ENCODE results near the gene ADCYAP1R1. TPM values are rescaled to one million over a fixed set of nuclear protein-coding genes. Genes with fewer than 3 reads are reported as not detected.

Gene ADCYAP1R1
- total RNA-seq, 1 experiment from 2014 or later = 8.9 TPM

DNA sequence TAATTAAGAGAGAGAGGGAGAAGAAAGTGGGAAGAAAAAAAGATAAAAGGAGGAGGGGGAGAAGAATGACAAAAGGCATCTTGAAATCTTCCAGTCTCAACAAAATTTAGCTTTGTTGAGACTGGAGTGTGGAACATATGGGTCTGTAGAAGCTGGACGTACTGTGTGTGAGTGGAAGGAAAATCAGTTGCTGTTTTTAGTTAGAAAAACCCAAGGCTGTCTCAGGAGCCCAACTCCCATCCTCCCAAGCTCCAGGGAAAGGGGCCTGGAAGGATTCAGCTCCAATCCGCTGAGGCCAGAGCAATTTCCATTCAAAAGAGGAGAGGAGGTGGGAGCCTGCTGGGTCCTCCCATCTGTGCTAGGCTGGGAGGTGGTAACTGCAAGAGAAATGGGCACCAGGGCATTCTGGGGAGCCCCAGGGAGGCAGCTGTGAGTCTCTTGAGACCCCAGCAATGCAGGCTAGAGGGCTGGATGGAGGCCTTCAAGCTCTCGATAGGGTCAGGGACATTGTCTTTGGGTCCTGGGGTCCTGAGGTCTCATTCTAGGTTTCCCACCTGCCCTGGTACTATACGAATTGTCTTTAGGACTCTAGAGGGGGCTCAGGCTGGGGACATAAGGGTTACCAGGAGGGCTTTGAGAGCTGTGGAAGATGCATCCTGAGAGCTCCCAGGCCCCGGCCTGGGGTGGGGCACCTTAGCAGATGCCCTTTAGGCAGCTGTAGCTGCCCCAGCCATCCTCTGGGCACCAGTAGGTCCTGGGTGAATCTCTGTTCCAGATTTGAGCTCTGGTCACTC, 21.4 kb downstream of the ADCYAP1R1 start:
- H3T11ph ChIP-seq (ENCODE audit: low read length) = no peak overlapping the region
- no peak overlapping the region for H3K4me3 Mint-ChIP-seq
- no peak overlapping the region for H2AK5ac ChIP-seq (ENCODE audit: insufficient read length, low read length)
- no peaks in the 10 kb centered on the region; the same call in 1 of the 2 replicates for H3K27me3 Mint-ChIP-seq (ENCODE audit: low read depth)
- no peak overlapping the region for H4K91ac ChIP-seq (ENCODE audit: insufficient read length, low read depth, low read length)
- peaks cover 0 to 3% of the 10 kb centered on the region in 2 experiments; a peak in 2 of 5 replicates for H3K9me3 Mint-ChIP-seq
- no peak overlapping the region for H3K4ac ChIP-seq (ENCODE audit: low read depth, low read length)
- H3K23ac ChIP-seq (ENCODE audit: insufficient read length, low read depth, low read length) = no peak overlapping the region
- H3K79me1 ChIP-seq (ENCODE audit: insufficient read depth, low read depth, low read length, poor library complexity, severe bottlenecking) = no peaks in the 10 kb centered on the region
- no peak overlapping the region for H2BK5ac ChIP-seq (ENCODE audit: insufficient read length, low read length)
- H3K4me1 ChIP-seq (ENCODE audit: insufficient read depth, low read length) = no peaks in the 10 kb centered on the region
- no peak overlapping the region for H2BK20ac ChIP-seq (ENCODE audit: low read depth, low read length, poor library complexity, severe bottlenecking)
- no peak overlapping the region for H4K5ac ChIP-seq (ENCODE audit: insufficient read length, low read depth, low read length)
- no peak overlapping the region; the same call in 1 of the 2 replicates for H3K14ac ChIP-seq (ENCODE audit: insufficient read depth, low read length)
- H3K9ac ChIP-seq (ENCODE audit: extremely low read depth, insufficient read length, low read length) = no peak overlapping the region
- no peak overlapping the region for H2AFZ ChIP-seq (ENCODE audit: low read length)
- H2BK120ac ChIP-seq (ENCODE audit: low read depth, low read length, poor library complexity, severe bottlenecking) = no peak overlapping the region
- no peak overlapping the region for H2BK15ac ChIP-seq (ENCODE audit: low read depth, low read length)
- H3K27ac ChIP-seq (ENCODE audit: insufficient read length, low read depth, low read length) = no peak overlapping the region
- H3K27me3 ChIP-seq (ENCODE audit: insufficient read depth, low read length) = no peaks in the 10 kb centered on the region
- WGBS (ENCODE audit: extremely low coverage, insufficient read length, low lambda C conversion rate) = no CpG with 5 or more reads among the region's 5 CpGs
- no peak overlapping the region for H3K27ac Mint-ChIP-seq
- no peaks in the 10 kb centered on the region for H4K20me1 ChIP-seq (ENCODE audit: control insufficient read depth, insufficient read depth, insufficient read length)
- no peaks in the 10 kb centered on the region for H3K23me2 ChIP-seq (ENCODE audit: insufficient read length, low read depth, low read length, poor library complexity, severe bottlenecking)
- H3K9me3 ChIP-seq (ENCODE audit: control insufficient read depth, low read depth, low read length) = no peaks in the 10 kb centered on the region
- no peaks in the 10 kb centered on the region for H3K79me2 ChIP-seq (ENCODE audit: insufficient read depth, low read length)
- no peak for TF ChIP-seq CTCF (conservative IDR thresholded peaks at IDR 0.05)
- no peak for DNase-seq
- H2BK12ac ChIP-seq (ENCODE audit: insufficient read length, low read depth, low read length) = no peak overlapping the region
- no peak overlapping the region for H3K56ac ChIP-seq (ENCODE audit: insufficient read length, low read depth, low read length)
- H3K4me2 ChIP-seq (ENCODE audit: insufficient read depth, insufficient read length, low read length) = no peak overlapping the region
- no peak overlapping the region for H4K8ac ChIP-seq (replicated peaks; ENCODE audit: insufficient read length, low read depth, low read length)
- H3K4me1 Mint-ChIP-seq = peaks cover 9 to 13% of the 10 kb centered on the region in 2 experiments
- no peak overlapping the region for H3K18ac ChIP-seq (ENCODE audit: insufficient read length, low read depth, low read length)
- H3K36me3 Mint-ChIP-seq (ENCODE audit: insufficient read depth in 1 of 3, low read depth in 3 of 3) = peaks cover 9 to 19% (median 10%) of the 10 kb centered on the region in 3 experiments; a peak in 6 of 7 replicates
